K562 (cell line): ENCODE results near the gene ELK4. TPM values are rescaled to one million over a fixed set of nuclear protein-coding genes. Genes with fewer than 3 reads are reported as not detected.
A peak's percentile ranks its signal among the peaks of the same experiment; 100 is the strongest.

Experiments
- JUND ChIP-seq, 2 experiments: IDR thresholded peaks; 2 replicates in 1 of 2; 3 replicates in 1 of 2; pipeline ENCODE4 v1.6.1; 2011; ENCODE audit warnings: borderline replicate concordance in 2 of 2, low read depth in 2 of 2, low read length in 2 of 2, improper control_type of control experiment in 1 of 2, missing biosample characterization in 1 of 2, missing genetic modification characterization in 1 of 2, missing genetic modification reagents in 1 of 2
- L3MBTL2 ChIP-seq: fragments of 450-650 bp; IDR thresholded peaks from 2 replicates; pipeline ENCODE4 v1.6.1; 2016; ENCODE audit warnings: mild to moderate bottlenecking, moderate library complexity
- SPI1 ChIP-seq: IDR thresholded peaks from 2 replicates; pipeline ENCODE4 v1.6.1; 2011; ENCODE audit warnings: low read depth, low read length, control low read depth, borderline replicate concordance
- ZNF639 ChIP-seq, 2 experiments: fragments of 200-800 bp in 1 of 2; sonication (Bioruptor generic) in 1 of 2; sonication (generic) in 1 of 2; formaldehyde crosslinking in 1 of 2; IDR thresholded peaks in 1 of 2; conservative IDR thresholded peaks in 1 of 2; 2 replicates each; pipeline versions ENCODE4 v1.5.0 to v1.6.1; 2016 to 2020; ENCODE audit warnings: missing compliant biosample characterization in 1 of 2, missing genetic modification characterization in 1 of 2, missing genetic modification reagents in 1 of 2
- polyA plus RNA-seq, 8 experiments: library from polyadenylated mRNA; depleted of rRNA in 4 of 8; stranded (reverse) in 5 of 8; unstranded in 3 of 8; fragments of >200 nt; fragmentation: Nextera tagmentation in 2 of 8; fragmentation: Illumina TruSeq in 1 of 8; extraction: Ambion mirVana in 2 of 8; extraction: Trizol in 1 of 8; gene quantifications; 2 replicates each; pipeline versions ENCODE4 v1.2.1 to v1.2.3, GENCODE V29; 2011 to 2014; ENCODE audit warnings: inconsistent platforms in 1 of 8, missing spikeins in 1 of 8
- total RNA-seq, 7 experiments: library from RNA; depleted of rRNA in 6 of 7; stranded (reverse); fragments of >200 nt in 6 of 7; fragmentation: Illumina TruSeq in 2 of 7; extraction: Trizol in 2 of 7; gene quantifications; 2 replicates each; pipeline versions ENCODE4 v1.2.1 to v1.2.3, GENCODE V29; 2011 to 2021; ENCODE audit warnings: low replicate concordance in 1 of 7
- TF ChIP-seq, protein P1 (sequence below): fragments of 200-600 bp; sonication (generic); IDR thresholded peaks from one replicate; pipeline ENCODE4 v1.6.1; 2012; ENCODE audit warnings: mild to moderate bottlenecking, low read depth, low read length, inconsistent platforms
- TF ChIP-seq, protein P2 (sequence below): fragments of 200-800 bp; sonication (Bioruptor generic); IDR thresholded peaks from 2 replicates; pipeline ENCODE4 v1.6.1; 2016; ENCODE audit warnings: missing genetic modification characterization, missing compliant biosample characterization

ELK4 gene
- total and polyA plus RNA-seq, 9 of the 15 experiments (the other 6 are each of a cell fraction or from before 2014, with no cell fraction given) = 2.0 to 21.7 (median 9.2) TPM

GRCh38 chr1:205631010-205631767 lies 622 bp downstream of the ELK4 start (continued):
- TF ChIP-seq, protein P1, sequence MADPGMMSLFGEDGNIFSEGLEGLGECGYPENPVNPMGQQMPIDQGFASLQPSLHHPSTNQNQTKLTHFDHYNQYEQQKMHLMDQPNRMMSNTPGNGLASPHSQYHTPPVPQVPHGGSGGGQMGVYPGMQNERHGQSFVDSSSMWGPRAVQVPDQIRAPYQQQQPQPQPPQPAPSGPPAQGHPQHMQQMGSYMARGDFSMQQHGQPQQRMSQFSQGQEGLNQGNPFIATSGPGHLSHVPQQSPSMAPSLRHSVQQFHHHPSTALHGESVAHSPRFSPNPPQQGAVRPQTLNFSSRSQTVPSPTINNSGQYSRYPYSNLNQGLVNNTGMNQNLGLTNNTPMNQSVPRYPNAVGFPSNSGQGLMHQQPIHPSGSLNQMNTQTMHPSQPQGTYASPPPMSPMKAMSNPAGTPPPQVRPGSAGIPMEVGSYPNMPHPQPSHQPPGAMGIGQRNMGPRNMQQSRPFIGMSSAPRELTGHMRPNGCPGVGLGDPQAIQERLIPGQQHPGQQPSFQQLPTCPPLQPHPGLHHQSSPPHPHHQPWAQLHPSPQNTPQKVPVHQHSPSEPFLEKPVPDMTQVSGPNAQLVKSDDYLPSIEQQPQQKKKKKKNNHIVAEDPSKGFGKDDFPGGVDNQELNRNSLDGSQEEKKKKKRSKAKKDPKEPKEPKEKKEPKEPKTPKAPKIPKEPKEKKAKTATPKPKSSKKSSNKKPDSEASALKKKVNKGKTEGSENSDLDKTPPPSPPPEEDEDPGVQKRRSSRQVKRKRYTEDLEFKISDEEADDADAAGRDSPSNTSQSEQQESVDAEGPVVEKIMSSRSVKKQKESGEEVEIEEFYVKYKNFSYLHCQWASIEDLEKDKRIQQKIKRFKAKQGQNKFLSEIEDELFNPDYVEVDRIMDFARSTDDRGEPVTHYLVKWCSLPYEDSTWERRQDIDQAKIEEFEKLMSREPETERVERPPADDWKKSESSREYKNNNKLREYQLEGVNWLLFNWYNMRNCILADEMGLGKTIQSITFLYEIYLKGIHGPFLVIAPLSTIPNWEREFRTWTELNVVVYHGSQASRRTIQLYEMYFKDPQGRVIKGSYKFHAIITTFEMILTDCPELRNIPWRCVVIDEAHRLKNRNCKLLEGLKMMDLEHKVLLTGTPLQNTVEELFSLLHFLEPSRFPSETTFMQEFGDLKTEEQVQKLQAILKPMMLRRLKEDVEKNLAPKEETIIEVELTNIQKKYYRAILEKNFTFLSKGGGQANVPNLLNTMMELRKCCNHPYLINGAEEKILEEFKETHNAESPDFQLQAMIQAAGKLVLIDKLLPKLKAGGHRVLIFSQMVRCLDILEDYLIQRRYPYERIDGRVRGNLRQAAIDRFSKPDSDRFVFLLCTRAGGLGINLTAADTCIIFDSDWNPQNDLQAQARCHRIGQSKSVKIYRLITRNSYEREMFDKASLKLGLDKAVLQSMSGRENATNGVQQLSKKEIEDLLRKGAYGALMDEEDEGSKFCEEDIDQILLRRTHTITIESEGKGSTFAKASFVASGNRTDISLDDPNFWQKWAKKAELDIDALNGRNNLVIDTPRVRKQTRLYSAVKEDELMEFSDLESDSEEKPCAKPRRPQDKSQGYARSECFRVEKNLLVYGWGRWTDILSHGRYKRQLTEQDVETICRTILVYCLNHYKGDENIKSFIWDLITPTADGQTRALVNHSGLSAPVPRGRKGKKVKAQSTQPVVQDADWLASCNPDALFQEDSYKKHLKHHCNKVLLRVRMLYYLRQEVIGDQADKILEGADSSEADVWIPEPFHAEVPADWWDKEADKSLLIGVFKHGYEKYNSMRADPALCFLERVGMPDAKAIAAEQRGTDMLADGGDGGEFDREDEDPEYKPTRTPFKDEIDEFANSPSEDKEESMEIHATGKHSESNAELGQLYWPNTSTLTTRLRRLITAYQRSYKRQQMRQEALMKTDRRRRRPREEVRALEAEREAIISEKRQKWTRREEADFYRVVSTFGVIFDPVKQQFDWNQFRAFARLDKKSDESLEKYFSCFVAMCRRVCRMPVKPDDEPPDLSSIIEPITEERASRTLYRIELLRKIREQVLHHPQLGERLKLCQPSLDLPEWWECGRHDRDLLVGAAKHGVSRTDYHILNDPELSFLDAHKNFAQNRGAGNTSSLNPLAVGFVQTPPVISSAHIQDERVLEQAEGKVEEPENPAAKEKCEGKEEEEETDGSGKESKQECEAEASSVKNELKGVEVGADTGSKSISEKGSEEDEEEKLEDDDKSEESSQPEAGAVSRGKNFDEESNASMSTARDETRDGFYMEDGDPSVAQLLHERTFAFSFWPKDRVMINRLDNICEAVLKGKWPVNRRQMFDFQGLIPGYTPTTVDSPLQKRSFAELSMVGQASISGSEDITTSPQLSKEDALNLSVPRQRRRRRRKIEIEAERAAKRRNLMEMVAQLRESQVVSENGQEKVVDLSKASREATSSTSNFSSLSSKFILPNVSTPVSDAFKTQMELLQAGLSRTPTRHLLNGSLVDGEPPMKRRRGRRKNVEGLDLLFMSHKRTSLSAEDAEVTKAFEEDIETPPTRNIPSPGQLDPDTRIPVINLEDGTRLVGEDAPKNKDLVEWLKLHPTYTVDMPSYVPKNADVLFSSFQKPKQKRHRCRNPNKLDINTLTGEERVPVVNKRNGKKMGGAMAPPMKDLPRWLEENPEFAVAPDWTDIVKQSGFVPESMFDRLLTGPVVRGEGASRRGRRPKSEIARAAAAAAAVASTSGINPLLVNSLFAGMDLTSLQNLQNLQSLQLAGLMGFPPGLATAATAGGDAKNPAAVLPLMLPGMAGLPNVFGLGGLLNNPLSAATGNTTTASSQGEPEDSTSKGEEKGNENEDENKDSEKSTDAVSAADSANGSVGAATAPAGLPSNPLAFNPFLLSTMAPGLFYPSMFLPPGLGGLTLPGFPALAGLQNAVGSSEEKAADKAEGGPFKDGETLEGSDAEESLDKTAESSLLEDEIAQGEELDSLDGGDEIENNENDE = no peak
- 0 out of 2 replicates have a peak, but pooled peaks have one; percentile 18 for TF ChIP-seq SPI1
- TF ChIP-seq, protein P2, sequence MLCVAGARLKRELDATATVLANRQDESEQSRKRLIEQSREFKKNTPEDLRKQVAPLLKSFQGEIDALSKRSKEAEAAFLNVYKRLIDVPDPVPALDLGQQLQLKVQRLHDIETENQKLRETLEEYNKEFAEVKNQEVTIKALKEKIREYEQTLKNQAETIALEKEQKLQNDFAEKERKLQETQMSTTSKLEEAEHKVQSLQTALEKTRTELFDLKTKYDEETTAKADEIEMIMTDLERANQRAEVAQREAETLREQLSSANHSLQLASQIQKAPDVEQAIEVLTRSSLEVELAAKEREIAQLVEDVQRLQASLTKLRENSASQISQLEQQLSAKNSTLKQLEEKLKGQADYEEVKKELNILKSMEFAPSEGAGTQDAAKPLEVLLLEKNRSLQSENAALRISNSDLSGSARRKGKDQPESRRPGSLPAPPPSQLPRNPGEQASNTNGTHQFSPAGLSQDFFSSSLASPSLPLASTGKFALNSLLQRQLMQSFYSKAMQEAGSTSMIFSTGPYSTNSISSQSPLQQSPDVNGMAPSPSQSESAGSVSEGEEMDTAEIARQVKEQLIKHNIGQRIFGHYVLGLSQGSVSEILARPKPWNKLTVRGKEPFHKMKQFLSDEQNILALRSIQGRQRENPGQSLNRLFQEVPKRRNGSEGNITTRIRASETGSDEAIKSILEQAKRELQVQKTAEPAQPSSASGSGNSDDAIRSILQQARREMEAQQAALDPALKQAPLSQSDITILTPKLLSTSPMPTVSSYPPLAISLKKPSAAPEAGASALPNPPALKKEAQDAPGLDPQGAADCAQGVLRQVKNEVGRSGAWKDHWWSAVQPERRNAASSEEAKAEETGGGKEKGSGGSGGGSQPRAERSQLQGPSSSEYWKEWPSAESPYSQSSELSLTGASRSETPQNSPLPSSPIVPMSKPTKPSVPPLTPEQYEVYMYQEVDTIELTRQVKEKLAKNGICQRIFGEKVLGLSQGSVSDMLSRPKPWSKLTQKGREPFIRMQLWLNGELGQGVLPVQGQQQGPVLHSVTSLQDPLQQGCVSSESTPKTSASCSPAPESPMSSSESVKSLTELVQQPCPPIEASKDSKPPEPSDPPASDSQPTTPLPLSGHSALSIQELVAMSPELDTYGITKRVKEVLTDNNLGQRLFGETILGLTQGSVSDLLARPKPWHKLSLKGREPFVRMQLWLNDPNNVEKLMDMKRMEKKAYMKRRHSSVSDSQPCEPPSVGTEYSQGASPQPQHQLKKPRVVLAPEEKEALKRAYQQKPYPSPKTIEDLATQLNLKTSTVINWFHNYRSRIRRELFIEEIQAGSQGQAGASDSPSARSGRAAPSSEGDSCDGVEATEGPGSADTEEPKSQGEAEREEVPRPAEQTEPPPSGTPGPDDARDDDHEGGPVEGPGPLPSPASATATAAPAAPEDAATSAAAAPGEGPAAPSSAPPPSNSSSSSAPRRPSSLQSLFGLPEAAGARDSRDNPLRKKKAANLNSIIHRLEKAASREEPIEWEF (CRISPR knock-in tag) = no peak
- TF ChIP-seq L3MBTL2 = peak; percentile 82
- 0 out of 2 replicates have a peak, but pooled peaks have one; percentile 3 for TF ChIP-seq JUND (IDR thresholded peaks at IDR 0.05; ENCODE audit: borderline replicate concordance, low read depth, low read length)
- no peak for TF ChIP-seq JUND (tag; IDR thresholded peaks at IDR 0.05; ENCODE audit: borderline replicate concordance, low read depth, low read length)
- no peak for TF ChIP-seq ZNF639 (CRISPR knock-in tag; conservative IDR thresholded peaks at IDR 0.05 in 1 of 2, IDR thresholded peaks at IDR 0.05 in 1 of 2)
